ENCODE results near the gene LRRK1.

GRCh38 chr15:101020451-101020850, 101.3 kb downstream of the LRRK1 start:
- TF ChIP-seq EP300 (IDR thresholded peaks at IDR 0.05): no peak
- TF ChIP-seq, protein P1, sequence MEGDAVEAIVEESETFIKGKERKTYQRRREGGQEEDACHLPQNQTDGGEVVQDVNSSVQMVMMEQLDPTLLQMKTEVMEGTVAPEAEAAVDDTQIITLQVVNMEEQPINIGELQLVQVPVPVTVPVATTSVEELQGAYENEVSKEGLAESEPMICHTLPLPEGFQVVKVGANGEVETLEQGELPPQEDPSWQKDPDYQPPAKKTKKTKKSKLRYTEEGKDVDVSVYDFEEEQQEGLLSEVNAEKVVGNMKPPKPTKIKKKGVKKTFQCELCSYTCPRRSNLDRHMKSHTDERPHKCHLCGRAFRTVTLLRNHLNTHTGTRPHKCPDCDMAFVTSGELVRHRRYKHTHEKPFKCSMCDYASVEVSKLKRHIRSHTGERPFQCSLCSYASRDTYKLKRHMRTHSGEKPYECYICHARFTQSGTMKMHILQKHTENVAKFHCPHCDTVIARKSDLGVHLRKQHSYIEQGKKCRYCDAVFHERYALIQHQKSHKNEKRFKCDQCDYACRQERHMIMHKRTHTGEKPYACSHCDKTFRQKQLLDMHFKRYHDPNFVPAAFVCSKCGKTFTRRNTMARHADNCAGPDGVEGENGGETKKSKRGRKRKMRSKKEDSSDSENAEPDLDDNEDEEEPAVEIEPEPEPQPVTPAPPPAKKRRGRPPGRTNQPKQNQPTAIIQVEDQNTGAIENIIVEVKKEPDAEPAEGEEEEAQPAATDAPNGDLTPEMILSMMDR (IDR thresholded peaks at IDR 0.05): no peak

All from sigmoid colon (tissue), 4 donors.